ENCODE results near the gene HOXD9.
A peak's percentile ranks its signal among the peaks of the same experiment; 100 is the strongest.

HOXD9 gene

GRCh38 chr2:176171351-176172006, 49.0 kb downstream of the HOXD9 start:
- DNase-seq = no peak

GRCh38 chr2:176172007-176172894, 49.7 kb downstream of the HOXD9 start:
- DNase-seq = peak; percentile 4

GRCh38 chr2:176172895-176173566, 50.5 kb downstream of the HOXD9 start:
- no peak for DNase-seq

GRCh38 chr2:176173567-176174381, 51.3 kb downstream of the HOXD9 start:
- no peak for DNase-seq

GRCh38 chr2:176174382-176174823, 51.9 kb downstream of the HOXD9 start:
- DNase-seq = peak; percentile 77
